Hepatocyte (in vitro differentiated cells): ENCODE data around the gene MYCBPAP.

Experiments used
- CTCF ChIP-seq: fragments of 200-600 bp; sonication (generic); IDR thresholded peaks from 2 replicates; pipeline ENCODE4 v1.5.1; 2016; ENCODE audit warnings: antibody characterized with exemption, mild to moderate bottlenecking; ENCODE audit not compliant: poor library complexity
- EZH2 ChIP-seq: fragments of 200-600 bp; sonication (generic); IDR thresholded peaks from 2 replicates; pipeline ENCODE4 v1.6.1; 2016; ENCODE audit warnings: antibody characterized with exemption, mild to moderate bottlenecking, borderline replicate concordance
- EZH2phosphoT487 ChIP-seq: fragments of 200-600 bp; sonication (generic); IDR thresholded peaks from one replicate; pipeline ENCODE4 v1.6.1; 2018; ENCODE audit warnings: antibody characterized with exemption, mild to moderate bottlenecking, low read depth, moderate library complexity; ENCODE audit not compliant: unreplicated experiment, severe bottlenecking

GRCh38 chr17:50579399-50579798 lies 71.2 kb downstream of the MYCBPAP start:
- TF ChIP-seq CTCF (no peak), EZH2phosphoT487 (no peak), EZH2 (no peak)
